ENCODE data around the gene DCLK1.

DCLK1 gene

GRCh38 chr13:35781036-35782000 lies 349.9 kb downstream of the DCLK1 start:
- no peak for DNase-seq (ENCODE audit: low read depth)
- TF ChIP-seq, protein P1, sequence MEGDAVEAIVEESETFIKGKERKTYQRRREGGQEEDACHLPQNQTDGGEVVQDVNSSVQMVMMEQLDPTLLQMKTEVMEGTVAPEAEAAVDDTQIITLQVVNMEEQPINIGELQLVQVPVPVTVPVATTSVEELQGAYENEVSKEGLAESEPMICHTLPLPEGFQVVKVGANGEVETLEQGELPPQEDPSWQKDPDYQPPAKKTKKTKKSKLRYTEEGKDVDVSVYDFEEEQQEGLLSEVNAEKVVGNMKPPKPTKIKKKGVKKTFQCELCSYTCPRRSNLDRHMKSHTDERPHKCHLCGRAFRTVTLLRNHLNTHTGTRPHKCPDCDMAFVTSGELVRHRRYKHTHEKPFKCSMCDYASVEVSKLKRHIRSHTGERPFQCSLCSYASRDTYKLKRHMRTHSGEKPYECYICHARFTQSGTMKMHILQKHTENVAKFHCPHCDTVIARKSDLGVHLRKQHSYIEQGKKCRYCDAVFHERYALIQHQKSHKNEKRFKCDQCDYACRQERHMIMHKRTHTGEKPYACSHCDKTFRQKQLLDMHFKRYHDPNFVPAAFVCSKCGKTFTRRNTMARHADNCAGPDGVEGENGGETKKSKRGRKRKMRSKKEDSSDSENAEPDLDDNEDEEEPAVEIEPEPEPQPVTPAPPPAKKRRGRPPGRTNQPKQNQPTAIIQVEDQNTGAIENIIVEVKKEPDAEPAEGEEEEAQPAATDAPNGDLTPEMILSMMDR (conservative IDR thresholded peaks at IDR 0.05; ENCODE audit: low read length), result no peak
- no peak overlapping the region for H3K4me3 ChIP-seq (ENCODE audit: low read length)

DNA sequence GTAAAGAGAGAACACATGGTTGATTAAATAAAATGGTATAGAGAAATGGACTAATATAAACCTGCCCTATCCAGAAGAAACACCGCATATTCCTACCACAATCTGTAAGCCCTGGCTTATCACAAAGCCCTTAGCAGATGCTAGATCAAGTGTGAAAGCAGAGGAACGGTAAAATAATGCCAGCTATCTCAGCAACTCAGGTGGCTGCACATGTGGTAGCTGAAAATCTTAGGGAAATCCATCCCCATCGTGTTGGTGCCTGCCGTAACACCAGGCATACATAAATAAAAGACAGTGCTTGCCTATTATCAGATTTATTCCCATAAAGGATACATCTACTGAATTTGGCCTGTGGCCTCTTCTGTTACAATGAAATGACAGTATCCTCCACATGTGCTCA lies 350.6 kb downstream of the DCLK1 start:
- TF ChIP-seq, protein P1 (conservative IDR thresholded peaks at IDR 0.05; ENCODE audit: low read length), result no peak
- DNase-seq (ENCODE audit: low read depth), result no peak
- no peak overlapping the region for H3K4me3 ChIP-seq (ENCODE audit: low read length)

GRCh38 chr13:35771898-35772297 lies 359.3 kb downstream of the DCLK1 start:
- TF ChIP-seq, protein P1 (conservative IDR thresholded peaks at IDR 0.05; ENCODE audit: low read length), result peak; percentile 10; the same call in 1 of the 2 replicates
- DNase-seq (ENCODE audit: low read depth), result peak; percentile 98
- no peak overlapping the region for H3K4me3 ChIP-seq (ENCODE audit: low read length)

DNA sequence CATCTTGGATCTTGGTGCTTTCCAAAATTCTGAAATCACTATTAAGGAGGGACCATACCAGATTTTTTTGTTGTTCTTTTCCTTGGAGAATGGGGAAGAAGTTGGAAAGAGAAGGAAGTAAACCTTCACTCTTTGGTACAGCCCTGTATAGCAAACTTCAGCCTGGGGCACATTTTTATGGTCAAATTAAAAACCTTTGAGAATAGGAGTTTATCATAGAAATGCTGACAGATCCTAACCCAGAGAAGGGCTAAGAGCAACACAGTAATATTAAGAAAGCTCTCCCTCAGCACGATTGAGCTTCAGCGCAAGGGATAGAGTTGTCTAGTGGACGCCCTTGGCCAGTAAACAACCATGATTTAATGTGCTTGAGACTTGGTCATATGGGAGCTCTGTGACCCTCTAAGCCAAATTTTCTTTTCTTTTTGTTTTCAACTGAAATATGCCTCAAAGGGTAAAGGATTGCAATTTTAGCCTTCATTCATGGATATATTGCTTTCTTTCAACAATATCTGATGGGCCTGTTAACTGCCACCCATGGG lies 360.4 kb downstream of the DCLK1 start:
- TF ChIP-seq, protein P1 (conservative IDR thresholded peaks at IDR 0.05; ENCODE audit: low read length), result no peak
- H3K4me3 ChIP-seq (ENCODE audit: low read length), result no peak overlapping the region
- no peak for DNase-seq (ENCODE audit: low read depth)

GRCh38 chr13:35769812-35770211 lies 361.4 kb downstream of the DCLK1 start:
- H3K4me3 ChIP-seq (ENCODE audit: low read length), result no peak overlapping the region
- TF ChIP-seq, protein P1 (conservative IDR thresholded peaks at IDR 0.05; ENCODE audit: low read length), result no peak
- peak; percentile 50 for DNase-seq (ENCODE audit: low read depth)

- H3K4me3 ChIP-seq (ENCODE audit: low read length), result no peak overlapping the region
- peak; percentile 97 for DNase-seq (ENCODE audit: low read depth)
- TF ChIP-seq, protein P1 (conservative IDR thresholded peaks at IDR 0.05; ENCODE audit: low read length), result no peak
These were observed 362.6 kb downstream of the DCLK1 start for GRCh38 chr13:35768551-35768950.

GRCh38 chr13:35768073-35768472 lies 363.1 kb downstream of the DCLK1 start:
- no peak overlapping the region for H3K4me3 ChIP-seq (ENCODE audit: low read length)
- no peak for DNase-seq (ENCODE audit: low read depth)
- TF ChIP-seq, protein P1 (conservative IDR thresholded peaks at IDR 0.05; ENCODE audit: low read length), result no peak

Measured in AG10803 (cell line).